Sigmoid colon (tissue), 4 donors: Measurements from ENCODE around the gene HADHB.

Experiments
- CTCF ChIP-seq, 4 experiments: fragments of 450-650 bp in 3 of 4; fragments of 200-600 bp in 1 of 4; IDR thresholded peaks; one replicate each; pipeline ENCODE4 v1.5.1; 2016 to 2019; ENCODE audit warnings: antibody characterized with exemption in 4 of 4, mild to moderate bottlenecking in 3 of 4, moderate library complexity in 2 of 4
- POLR2AphosphoS5 ChIP-seq, 4 donors: sonication (generic); formaldehyde crosslinking; IDR thresholded peaks; one replicate each; pipeline ENCODE4 v1.6.1; 2017; ENCODE audit warnings: antibody characterized with exemption in 4 of 4

GRCh38 chr2:26337298-26337697 lies 92.6 kb downstream of the HADHB start:
- TF ChIP-seq CTCF (IDR thresholded peaks at IDR 0.05) (no peak), POLR2AphosphoS5 (IDR thresholded peaks at IDR 0.05) (no peak)
